GM12878 (cell line): ENCODE data around the gene GPC5. TPM values are rescaled to one million over a fixed set of nuclear protein-coding genes. Genes with fewer than 3 reads are reported as not detected.

Experiments used
- ATAC-seq: fragments of 200-7000 bp; cut with Tn5 transposase; 3 replicates; pipeline ENCODE4 v1.9.1; 2020; ENCODE audit warnings: mild to moderate bottlenecking, moderate library complexity
- BruUV-seq: library from RNA; stranded (reverse); fragments of 400-500 nt; replicated peaks from 2 replicates; lab custom pipeline; 2021; lab: Mats Ljungman, UMichigan
- CTCF ChIA-PET: fragments of 300-600 bp; sonication (Branson Sonifier 250); formaldehyde crosslinking; extraction: SDS; loops from one replicate; lab custom pipeline; 2021; ENCODE audit warnings: inconsistent platforms; lab: Yijun Ruan, JAX
- POLR2A ChIA-PET: fragments of 350-600 bp; formaldehyde crosslinking; extraction: SDS; loops from one replicate; lab custom pipeline; 2021; ENCODE audit warnings: inconsistent platforms; lab: Charles Lee
- RAD21 ChIA-PET: fragments of 300-600 bp; sonication (Branson Sonifier 250); formaldehyde crosslinking; loops from one replicate; lab custom pipeline; 2023; ENCODE audit warnings: antibody characterized with exemption; ENCODE audit not compliant: unreplicated experiment; lab: Charles Lee
- SMC1A ChIA-PET: fragments of 300-600 bp; sonication (Branson Sonifier 250); formaldehyde crosslinking; loops from one replicate; lab custom pipeline; 2023; ENCODE audit not compliant: unreplicated experiment, uncharacterized antibody; lab: Charles Lee
- DNase-seq: peaks from one replicate; pipeline ENCODE4 v3.0.0-alpha.2; 2011; ENCODE audit warnings: low read depth, low spot score
- FAIRE-seq: peaks from 3 replicates; lab custom pipeline; 2011; peaks lifted over from hg19 to GRCh38; lab: Jason Lieb, UNC
- H2AFZ ChIP-seq: 2 replicates; pipeline ENCODE4 v1.6.0; 2011; ENCODE audit warnings: low read depth, low read length, control low read depth; ENCODE audit not compliant: control insufficient read depth
- H3K27ac ChIP-seq: 2 replicates; pipeline ENCODE4 v1.5.1; 2011; ENCODE audit warnings: control low read depth; ENCODE audit not compliant: control insufficient read depth, insufficient read depth
- H3K27me3 ChIP-seq, 2 experiments: replicated peaks in 1 of 2; 2 replicates each; pipeline versions ENCODE4 v1.6.0 to v1.6.1; 2011; ENCODE audit warnings: low read length in 1 of 2; ENCODE audit not compliant: control insufficient read depth in 2 of 2, insufficient read depth in 2 of 2
- H3K36me3 ChIP-seq, 2 experiments: 2 replicates each; pipeline ENCODE4 v1.5.1; 2011; ENCODE audit warnings: low read length in 1 of 2; ENCODE audit not compliant: control insufficient read depth in 2 of 2, insufficient read depth in 2 of 2
- H3K4me1 ChIP-seq: 2 replicates; pipeline ENCODE4 v1.6.1; 2011; ENCODE audit warnings: mild to moderate bottlenecking, low read length, moderate library complexity, mixed read lengths; ENCODE audit not compliant: control insufficient read depth, insufficient read depth
- H3K4me2 ChIP-seq: 2 replicates; pipeline ENCODE4 v1.6.0; 2011; ENCODE audit warnings: control low read depth; ENCODE audit not compliant: control insufficient read depth, insufficient read depth
- H3K4me3 ChIP-seq: fragments of 200-600 bp; sonication (generic); 2 replicates; pipeline ENCODE4 v1.5.1; 2016
- H3K79me2 ChIP-seq: 2 replicates; pipeline ENCODE4 v1.6.0; 2011; ENCODE audit warnings: low read length; ENCODE audit not compliant: control insufficient read depth, insufficient read depth
- H3K9ac ChIP-seq: 2 replicates; pipeline ENCODE4 v1.8.0; 2011; ENCODE audit warnings: low read length, control low read depth, mixed read lengths; ENCODE audit not compliant: control insufficient read depth, insufficient read depth
- H3K9me3 ChIP-seq: replicated peaks from 3 replicates; pipeline ENCODE4 v1.5.1; 2011; ENCODE audit warnings: mild to moderate bottlenecking, low read length; ENCODE audit not compliant: control insufficient read depth, insufficient read depth
- H4K20me1 ChIP-seq: 2 replicates; pipeline ENCODE4 v1.6.0; 2011; ENCODE audit not compliant: control insufficient read depth, insufficient read depth
- ASH2L ChIP-seq: fragments of 300-600, 200-600 bp; sonication (generic); IDR thresholded peaks from 2 replicates; pipeline ENCODE4 v1.6.1; 2017; ENCODE audit warnings: low read depth, mild to moderate bottlenecking, borderline replicate concordance
- E2F8 ChIP-seq: fragments of 450-650 bp; IDR thresholded peaks from 2 replicates; pipeline ENCODE4 v1.6.1; 2018; ENCODE audit warnings: mild to moderate bottlenecking, low read depth, moderate library complexity; ENCODE audit not compliant: partially characterized antibody
- FOXM1 ChIP-seq: IDR thresholded peaks from 2 replicates; pipeline ENCODE4 v1.6.1; 2012; ENCODE audit warnings: low read depth, mild to moderate bottlenecking, inconsistent platforms, low read length, moderate library complexity
- KDM1A ChIP-seq: fragments of 200-600 bp; sonication (generic); IDR thresholded peaks from 2 replicates; pipeline ENCODE4 v1.6.1; 2016; ENCODE audit warnings: borderline replicate concordance
- NBN ChIP-seq: fragments of 450-650 bp; IDR thresholded peaks from 2 replicates; pipeline ENCODE4 v1.6.1; 2016
- RAD51 ChIP-seq: fragments of 450-650 bp; IDR thresholded peaks from 2 replicates; pipeline ENCODE4 v1.6.1; 2016; ENCODE audit warnings: moderate library complexity, mild to moderate bottlenecking, inconsistent platforms
- RELB ChIP-seq: fragments of 450-650 bp; IDR thresholded peaks from 2 replicates; pipeline ENCODE4 v1.6.1; 2017; ENCODE audit warnings: low read depth, mild to moderate bottlenecking, moderate library complexity
- STAT1 ChIP-seq: fragments of 450-650 bp; conservative IDR thresholded peaks from 2 replicates; pipeline ENCODE4 v1.6.1; 2014; ENCODE audit warnings: antibody characterized with exemption, mild to moderate bottlenecking
- USF2 ChIP-seq: IDR thresholded peaks from 2 replicates; pipeline ENCODE4 v1.6.1; 2011; ENCODE audit warnings: low read depth, low read length, improper control_type of control experiment, borderline replicate concordance
- YBX1 ChIP-seq: fragments of 450-650 bp; IDR thresholded peaks from 2 replicates; pipeline ENCODE4 v1.6.1; 2016; ENCODE audit warnings: antibody characterized with exemption
- WGBS: methylation state at CpG from one replicate; pipeline ENCODE4 v1.1.6; 2016; ENCODE audit warnings: low lambda C conversion rate; ENCODE audit not compliant: insufficient replicate concordance, insufficient coverage; ENCODE audit errors: missing lambda C conversion rate; 5-methylcytosine and 5-hydroxymethylcytosine counted together
- in situ Hi-C: fragments of 300-500 bp; cut with MboI; formaldehyde crosslinking; loops from 9 replicates; pipeline ENCODE4 v1.14.3; 2018; ENCODE audit warnings: mixed read lengths
- intact Hi-C: fragments of 100-400 bp; cut with micrococcal nuclease; formaldehyde crosslinking; loops from one replicate; pipeline ENCODE4 v1.14.2; 2022; ENCODE audit not compliant: unreplicated experiment
- polyA plus RNA-seq, 11 experiments: library from polyadenylated mRNA; depleted of rRNA in 4 of 11; unstranded in 6 of 11; stranded (reverse) in 5 of 11; fragments of >200 nt; fragmentation: Nextera tagmentation in 4 of 11; fragmentation: Illumina TruSeq in 1 of 11; extraction: Ambion mirVana in 4 of 11; extraction: Trizol in 1 of 11; gene quantifications; 1 replicate in 1 of 11; 2 replicates in 10 of 11; pipeline versions ENCODE4 v1.2.1 to v1.2.3, GENCODE V29; 2011 to 2016; ENCODE audit warnings: inconsistent platforms in 2 of 11, missing spikeins in 2 of 11, low read depth in 1 of 11
- total RNA-seq, 4 experiments: library from RNA; depleted of rRNA in 3 of 4; stranded (reverse); fragments of >200 nt in 3 of 4; fragmentation: Illumina TruSeq in 1 of 4; extraction: Trizol in 1 of 4; gene quantifications; 2 replicates each; pipeline versions ENCODE4 v1.2.1 to v1.2.3, GENCODE V29; 2013 to 2021

The GPC5 gene
- total and polyA plus RNA-seq, 10 of the 15 experiments (the other 5 are each of a cell fraction or from before 2014, with no cell fraction given): 0.05 to 0.87 (median 0.44) TPM; not detected in 1

- ChIA-PET POLR2A (no interaction called here), RAD21 (no interaction called here), CTCF (no interaction called here), SMC1A (interaction anchor here (0.8 kb wide), 1 partner anchor 14 kb away, joined by 3 read pairs; no protein-coding TSS in a partner anchor)
- no peak overlapping the region for H3K4me3 ChIP-seq
- H3K9me3 ChIP-seq: no peaks in the 10 kb centered on the region
- no peak for FAIRE-seq
- no peaks in the 10 kb centered on the region for H3K4me1 ChIP-seq
- no peak overlapping the region for H3K4me2 ChIP-seq
- BruUV-seq: no TSS peak
- H4K20me1 ChIP-seq: no peaks in the 10 kb centered on the region
- intact Hi-C loops: no loop called here
- H2AFZ ChIP-seq: no peak overlapping the region
- ATAC-seq: no peak
- in situ Hi-C loops: no loop called here
- no peak overlapping the region for H3K27ac ChIP-seq
- 15% methylated on average over 4 of the region's 4 CpGs for WGBS
- DNase-seq: no peak
- H3K79me2 ChIP-seq: no peaks in the 10 kb centered on the region
- no peak for TF ChIP-seq RAD51
- no peak for TF ChIP-seq E2F8
- H3K27me3 ChIP-seq: no peaks in the 10 kb centered on the region
- H3K36me3 ChIP-seq: no peaks in the 10 kb centered on the region
- H3K9ac ChIP-seq: no peak overlapping the region
Observed at GRCh38 chr13:91986761-91987483, 588.5 kb downstream of the GPC5 start.

- ChIA-PET RAD21 (no interaction called here), CTCF (no interaction called here), SMC1A (no interaction called here), POLR2A (no interaction called here)
- ATAC-seq (no peak), FAIRE-seq (no peak), DNase-seq (no peak)
- Histone ChIP-seq H3K9me3 (no peaks in the 10 kb centered on the region), H2AFZ (no peak overlapping the region), H3K27me3 (no peaks in the 10 kb centered on the region), H3K4me1 (no peaks in the 10 kb centered on the region), H3K36me3 (no peaks in the 10 kb centered on the region), H3K27ac (no peak overlapping the region), H3K4me2 (no peak overlapping the region), H3K9ac (no peak overlapping the region), H4K20me1 (no peaks in the 10 kb centered on the region), H3K4me3 (no peak overlapping the region), H3K79me2 (no peaks in the 10 kb centered on the region)
- WGBS: 9% methylated on average over 3 of the region's 3 CpGs
- no TSS peak for BruUV-seq
- intact Hi-C loops: no loop called here
- in situ Hi-C loops: no loop called here
- TF ChIP-seq FOXM1 (no peak), YBX1 (no peak), STAT1 (no peak), RELB (no peak), KDM1A (no peak), NBN (no peak), ASH2L (no peak), USF2 (no peak)
Observed at GRCh38 chr13:91988331-91988730, 589.9 kb downstream of the GPC5 start.
